Measurements from ENCODE around the gene SBF2.

SBF2 gene

DNA sequence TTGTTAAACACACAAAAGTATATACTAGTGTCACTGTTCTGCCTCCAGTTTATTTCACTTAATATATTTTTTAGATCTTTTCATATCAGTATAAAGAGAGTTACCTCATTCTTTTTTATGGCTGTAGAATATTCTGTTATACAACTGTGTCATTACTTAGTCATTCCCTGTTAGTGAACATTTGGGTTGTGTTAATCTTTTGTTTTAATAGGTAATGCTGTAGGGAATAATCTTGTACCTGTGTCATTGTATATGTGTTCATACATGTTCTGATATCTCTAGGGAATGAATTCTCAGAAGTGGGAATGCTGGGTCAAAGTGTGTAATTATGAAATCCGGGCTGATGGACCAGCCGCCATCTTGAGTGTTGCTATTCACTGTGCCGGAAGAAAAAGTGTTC is 558.8 kb downstream of the SBF2 start:
- DNase-seq = no peak

DNA sequence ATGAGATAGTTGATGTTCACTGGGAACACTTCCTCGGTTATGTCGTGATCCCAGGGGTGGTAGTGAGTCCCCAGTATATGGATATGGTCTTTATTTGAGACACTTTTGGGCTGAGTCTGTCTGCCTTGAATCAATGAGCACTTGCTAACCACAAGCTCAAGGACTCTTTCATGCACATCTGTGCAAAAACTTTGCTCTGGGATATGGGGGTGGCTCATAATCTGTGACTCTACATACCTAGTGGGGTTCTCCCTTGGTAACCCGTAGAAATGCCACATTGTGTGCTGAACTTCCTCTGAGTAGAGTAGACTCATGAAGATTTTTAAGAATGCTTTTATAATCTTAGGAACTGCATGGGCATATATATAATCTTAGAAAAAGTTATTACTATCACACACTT is 560.8 kb downstream of the SBF2 start:
- DNase-seq = no peak

DNA sequence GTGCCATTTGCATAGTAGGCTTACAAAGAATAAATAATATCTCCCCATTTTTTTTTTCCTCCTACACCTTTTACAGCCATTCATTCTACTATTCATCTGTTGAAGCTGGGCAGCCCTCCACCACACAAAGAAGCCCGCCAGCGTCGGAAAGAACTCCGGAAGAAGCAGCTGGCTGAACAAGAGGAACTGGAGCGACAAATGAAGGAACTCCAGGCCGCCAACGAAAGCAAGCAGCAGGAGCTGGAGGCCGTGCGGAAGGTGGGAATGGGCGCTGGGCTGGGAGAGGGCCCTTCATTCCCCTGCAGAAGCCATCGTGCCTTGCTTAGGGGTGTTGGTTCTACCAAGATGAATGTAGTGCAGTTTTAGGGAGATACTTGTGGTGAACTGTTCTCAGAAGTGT is 561.6 kb downstream of the SBF2 start:
- DNase-seq = no peak

DNA sequence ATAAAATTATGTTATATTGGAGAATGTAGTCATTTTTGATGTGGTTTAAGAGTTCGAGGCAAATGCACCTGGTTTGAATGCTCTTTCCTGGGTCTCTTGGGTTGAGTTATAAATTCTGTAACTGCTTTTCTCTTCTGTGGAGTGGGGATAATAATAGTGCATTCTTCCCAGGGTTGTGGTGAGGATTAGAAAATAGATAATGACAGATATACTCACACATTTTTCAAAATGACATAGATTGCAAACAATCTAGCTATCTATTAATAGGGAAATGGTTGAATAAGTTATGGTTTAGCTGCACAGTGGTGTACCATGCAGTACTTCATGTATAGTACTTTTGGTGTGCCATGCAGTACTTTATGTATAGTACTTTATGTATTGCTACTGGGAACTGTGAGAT is 562.8 kb downstream of the SBF2 start:
- no peak for DNase-seq
